ENCODE results near the gene SP8. TPM values are rescaled to one million over a fixed set of nuclear protein-coding genes. Genes with fewer than 3 reads are reported as not detected.
A peak's percentile ranks its signal among the peaks of the same experiment; 100 is the strongest.

Gene SP8
- polyA plus RNA-seq, 2 of the 4 experiments (the other 2 are of a cell fraction) = not detected

- no peaks in the 10 kb centered on the region for H3K4me1 ChIP-seq
- no peak overlapping the region for H3K4me2 ChIP-seq
- FAIRE-seq (no peak), DNase-seq (ENCODE audit: low read depth in 1 of 2, low spot score in 1 of 2) (no peak), ATAC-seq (no peak)
- H3K4me3 ChIP-seq = no peak overlapping the region
- H3K27ac ChIP-seq = no peak overlapping the region
- WGBS (ENCODE audit: missing lambda C conversion rate) = 28% methylated on average over 3 of the region's 3 CpGs
- CTCF ChIA-PET = no interaction called here
- POLR2A ChIA-PET = no interaction called here
- H3K9me3 ChIP-seq = no peaks in the 10 kb centered on the region
- TF ChIP-seq HEYL (CRISPR knock-in tag; IDR thresholded peaks at IDR 0.05) = no peak
- TF ChIP-seq BHLHE40 (IDR thresholded peaks at IDR 0.05; ENCODE audit: low read depth, low read length) = no peak
- no peak for TF ChIP-seq E2F6 (IDR thresholded peaks at IDR 0.05; ENCODE audit: borderline replicate concordance, low read depth)
- TF ChIP-seq POLR2A (IDR thresholded peaks at IDR 0.05; ENCODE audit: low read length) = no peak
- no peak for TF ChIP-seq TP53 (CRISPR knock-in tag; IDR thresholded peaks at IDR 0.05)
- no peak for TF ChIP-seq FOSL2 (IDR thresholded peaks at IDR 0.05)
- no peak for TF ChIP-seq FOSL2 (CRISPR knock-in tag; IDR thresholded peaks at IDR 0.05)
- TF ChIP-seq ELK1 (IDR thresholded peaks at IDR 0.05; ENCODE audit: low read depth, low read length) = no peak
- TF ChIP-seq MAX (IDR thresholded peaks at IDR 0.05) = no peak
- TF ChIP-seq FOXS1 (CRISPR knock-in tag; IDR thresholded peaks at IDR 0.05) = no peak
- TF ChIP-seq KDM5A (IDR thresholded peaks at IDR 0.05) = no peak
- no peak for TF ChIP-seq EHMT2 (IDR thresholded peaks at IDR 0.05; ENCODE audit: low read depth)
- TF ChIP-seq NPAS2 (CRISPR knock-in tag; IDR thresholded peaks at IDR 0.05; ENCODE audit: borderline replicate concordance) = no peak
- no peak for TF ChIP-seq POLR2AphosphoS2 (conservative IDR thresholded peaks at IDR 0.05; ENCODE audit: low read length)
- no peak for TF ChIP-seq TFCP2L1 (CRISPR knock-in tag; IDR thresholded peaks at IDR 0.05)
- no peak for TF ChIP-seq RNF2 (IDR thresholded peaks at IDR 0.05; ENCODE audit: borderline replicate concordance, low read depth)
- TF ChIP-seq SREBF2 (IDR thresholded peaks at IDR 0.05) = no peak
- no peak for TF ChIP-seq BCL3 (IDR thresholded peaks at IDR 0.05)
- TF ChIP-seq ESRRA (IDR thresholded peaks at IDR 0.05; ENCODE audit: borderline replicate concordance, low read length) = no peak
- TF ChIP-seq HOXB5 (CRISPR knock-in tag; IDR thresholded peaks at IDR 0.05) = no peak
Measured at GRCh38 chr7:20747001-20747400, 39.7 kb downstream of the SP8 start.

- Histone ChIP-seq H3K9me3 (no peaks in the 10 kb centered on the region), H3K4me3 (no peak overlapping the region), H3K4me2 (no peak overlapping the region), H3K4me1 (no peaks in the 10 kb centered on the region), H3K27ac (no peak overlapping the region)
- ChIA-PET POLR2A (no interaction called here), CTCF (interaction anchor here (1.1 to 2.1 kb wide), 3 partner anchors 17 to 32 kb away, joined by 3 to 7 read pairs (median 3); no protein-coding TSS in a partner anchor)
- 79% methylated on average over 7 of the region's 7 CpGs for WGBS (ENCODE audit: missing lambda C conversion rate)
- FAIRE-seq (no peak), ATAC-seq (no peak), DNase-seq (ENCODE audit: low read depth in 1 of 2, low spot score in 1 of 2) (no peak)
- TF ChIP-seq SREBF2 (IDR thresholded peaks at IDR 0.05) (no peak), CBX2 (IDR thresholded peaks at IDR 0.05; ENCODE audit: borderline replicate concordance, low read depth) (no peak), CHD4 (IDR thresholded peaks at IDR 0.05; ENCODE audit: borderline replicate concordance) (no peak), HOXB13 (CRISPR knock-in tag; IDR thresholded peaks at IDR 0.05; ENCODE audit: low read depth) (no peak)
Measured at GRCh38 chr7:20745702-20746101, 41.0 kb downstream of the SP8 start.

GRCh38 chr7:20744954-20745446 is 41.7 kb downstream of the SP8 start:
- Histone ChIP-seq H3K4me2 (no peak overlapping the region), H3K4me3 (no peak overlapping the region), H3K27ac (no peak overlapping the region), H3K4me1 (no peaks in the 10 kb centered on the region), H3K9me3 (no peaks in the 10 kb centered on the region)
- WGBS (ENCODE audit: missing lambda C conversion rate) = 45% methylated on average over 7 of the region's 7 CpGs
- no peak for FAIRE-seq
- ChIA-PET POLR2A (no interaction called here), CTCF (interaction anchor here (0.6 to 2.1 kb wide), 5 partner anchors 10 to 94 kb away, joined by 3 to 7 read pairs (median 3); no protein-coding TSS in a partner anchor)
- TF ChIP-seq MAFK (IDR thresholded peaks at IDR 0.05; ENCODE audit: partially characterized antibody) (no peak), CTCF (IDR thresholded peaks at IDR 0.05) (peak; percentile 13; the same call in 1 of the 3 replicates)
- peak in 1 of 2 experiments; percentile 50 for DNase-seq (ENCODE audit: low read depth in 1 of 2, low spot score in 1 of 2)
- peak; percentile 47 to 75; a peak in 4 of 6 replicates for ATAC-seq
